Stomach (tissue), 9 donors: ENCODE results near the gene SEC22A. TPM values are rescaled to one million over a fixed set of nuclear protein-coding genes. Genes with fewer than 3 reads are reported as not detected.

ENCODE experiments used
- DNase-seq, 2 donors: peaks; one replicate each; pipeline versions ENCODE4 v3.0.0 to v3.0.0-alpha.2; 2013 to 2019
- H3K27ac ChIP-seq, 5 donors: fragments of 200-600 bp in 4 of 5; sonication (generic) in 4 of 5; one replicate each; pipeline ENCODE4 v1.5.1; 2013 to 2019; ENCODE audit warnings: mild to moderate bottlenecking in 1 of 5, moderate library complexity in 1 of 5
- H3K27me3 ChIP-seq, 3 donors: fragments of 200-600 bp; sonication (generic); one replicate each; pipeline ENCODE4 v1.5.1; 2017 to 2019; ENCODE audit warnings: mixed run types in 1 of 3
- H3K36me3 ChIP-seq, 4 donors: fragments of 200-600 bp; sonication (generic); 1 replicate in 3 of 4; 2 replicates in 1 of 4; pipeline ENCODE4 v1.5.1; 2016 to 2019
- H3K4me1 ChIP-seq, 4 donors: fragments of 200-600 bp; sonication (generic); one replicate each; pipeline ENCODE4 v1.5.1; 2016 to 2019
- H3K4me3 ChIP-seq, 4 donors: fragments of 200-600 bp; sonication (generic) in 3 of 4; one replicate each; pipeline ENCODE4 v1.5.1; 2016 to 2019; ENCODE audit warnings: mild to moderate bottlenecking in 1 of 4
- H3K9me3 ChIP-seq, 4 donors: fragments of 200-600 bp; sonication (generic); one replicate each; pipeline ENCODE4 v1.5.1; 2016 to 2019
- CTCF ChIP-seq, 7 experiments: fragments of 450-650 bp in 4 of 7; fragments of 200-600 bp in 3 of 7; sonication (generic) in 3 of 7; IDR thresholded peaks; one replicate each; pipeline ENCODE4 v1.5.1; 2016 to 2019; ENCODE audit warnings: antibody characterized with exemption in 7 of 7, control low read depth in 2 of 7, mild to moderate bottlenecking in 1 of 7
- EP300 ChIP-seq: sonication (generic); formaldehyde crosslinking; IDR thresholded peaks from one replicate; pipeline ENCODE4 v1.6.1; 2017; ENCODE audit warnings: antibody characterized with exemption
- POLR2A ChIP-seq, 4 donors: fragments of 450-650 bp; IDR thresholded peaks; one replicate each; pipeline ENCODE4 v1.6.1; 2016; ENCODE audit warnings: antibody characterized with exemption in 4 of 4, control low read depth in 2 of 4, mild to moderate bottlenecking in 1 of 4, moderate library complexity in 1 of 4
- POLR2AphosphoS5 ChIP-seq, 3 donors: sonication (generic); formaldehyde crosslinking; IDR thresholded peaks; one replicate each; pipeline ENCODE4 v1.6.1; 2016; ENCODE audit warnings: antibody characterized with exemption in 3 of 3
- WGBS, 5 donors: extraction: QIAGEN DNeasy Blood & Tissue Kit in 3 of 5; methylation state at CpG; one replicate each; pipeline versions ENCODE4 v1.1.5 to v1.1.7; 2013 to 2018; 5-methylcytosine and 5-hydroxymethylcytosine counted together
- intact Hi-C: fragments of 100-400 bp; cut with DNase I; formaldehyde crosslinking; loops from one replicate; pipeline ENCODE4 v1.15.1; 2023; ENCODE audit warnings: low total_unique reads
- polyA plus RNA-seq, 3 donors: library from polyadenylated mRNA; stranded (reverse); fragments of 200-250 nt; gene quantifications; one replicate each; pipeline ENCODE4 v1.2.3, GENCODE V29; 2013
- total RNA-seq, 5 donors: library from RNA; depleted of rRNA; stranded (reverse); fragments of >200 nt; gene quantifications; one replicate each; pipeline versions ENCODE4 v1.1.0 to v1.2.3, GENCODE V29; 2014 to 2016
- donor health status: healthy with polysubstance abuse.
- donor health status: Bipolar disorder and iron deficiency.
- donor health status: healthy.

SEC22A gene
- total and polyA plus RNA-seq, 8 donors: 1.6 to 26.6 (median 6.7) TPM; not detected in 1

DNA sequence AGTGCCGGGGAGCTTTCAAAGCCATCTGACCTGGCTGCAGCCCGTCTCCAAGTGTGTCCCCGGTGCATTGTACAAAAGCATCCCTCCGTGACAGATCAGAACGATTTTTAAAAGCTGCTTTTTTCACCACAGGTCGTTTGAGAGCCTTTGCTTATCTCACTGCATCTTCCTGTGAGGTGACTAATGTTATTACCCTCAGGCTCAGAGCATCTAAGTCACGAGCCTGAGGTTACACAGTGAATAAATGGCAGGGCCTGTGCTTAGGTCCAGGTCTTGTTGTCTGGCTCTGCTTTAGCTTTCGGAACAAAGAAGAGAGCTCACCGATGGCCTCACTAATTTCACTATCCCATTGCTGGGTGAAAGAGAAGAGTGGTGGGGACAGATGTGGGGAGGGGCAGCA is 83.3 kb downstream of the SEC22A start:
- Histone ChIP-seq H3K9me3 (no peaks in the 10 kb centered on the region), H3K4me1 (peaks cover 0 to 2% (median 0%) of the 10 kb centered on the region in 4 donors), H3K4me3 (no peak overlapping the region), H3K36me3 (peaks cover 3 to 94% (median 45%) of the 10 kb centered on the region in 4 donors), H3K27me3 (no peaks in the 10 kb centered on the region), H3K27ac (no peak overlapping the region)
- TF ChIP-seq POLR2AphosphoS5 (IDR thresholded peaks at IDR 0.05) (no peak), EP300 (no peak), POLR2A (IDR thresholded peaks at IDR 0.05) (no peak), CTCF (IDR thresholded peaks at IDR 0.05) (no peak)
- WGBS, 5 donors: 67 to 76% (median 74%) methylated on average over 9 of the region's 9 CpGs
- intact Hi-C loops: no loop called here
- DNase-seq: no peak

DNA sequence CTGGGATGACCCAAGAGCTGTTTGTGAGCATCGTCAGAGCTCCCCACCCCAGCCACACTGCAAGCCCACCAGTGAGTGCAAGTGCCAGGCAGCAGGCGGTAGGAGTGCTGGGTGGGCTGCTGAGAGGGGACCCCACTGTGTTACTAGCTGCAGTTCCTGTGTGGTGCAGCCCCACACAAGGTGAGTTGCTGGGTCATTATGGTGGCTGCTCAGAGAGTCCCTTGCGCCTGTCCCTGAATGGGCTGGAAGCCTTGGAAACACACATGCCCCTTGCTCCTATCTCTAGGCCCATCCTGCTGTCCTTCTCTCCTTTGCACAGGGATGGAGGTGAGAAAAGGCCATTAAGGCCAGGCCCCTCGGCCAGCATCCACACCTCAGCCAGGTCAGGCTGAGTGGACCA is 83.7 kb downstream of the SEC22A start:
- Histone ChIP-seq H3K4me1 (peaks cover 0 to 2% (median 0%) of the 10 kb centered on the region in 4 donors), H3K27me3 (no peaks in the 10 kb centered on the region), H3K27ac (no peak overlapping the region), H3K4me3 (no peak overlapping the region), H3K9me3 (no peaks in the 10 kb centered on the region), H3K36me3 (peaks cover 3 to 95% (median 47%) of the 10 kb centered on the region in 4 donors)
- no peak for TF ChIP-seq POLR2A (IDR thresholded peaks at IDR 0.05)
- TF ChIP-seq CTCF (IDR thresholded peaks at IDR 0.05): no peak
- TF ChIP-seq POLR2AphosphoS5 (IDR thresholded peaks at IDR 0.05): no peak
- no peak for TF ChIP-seq EP300
- intact Hi-C loops: no loop called here
- whole genome bisulfite sequencing, 5 donors: 58 to 100% (median 93%) methylated on average over 2 to 4 of the region's 4 CpGs
- no peak for DNase-seq

DNA sequence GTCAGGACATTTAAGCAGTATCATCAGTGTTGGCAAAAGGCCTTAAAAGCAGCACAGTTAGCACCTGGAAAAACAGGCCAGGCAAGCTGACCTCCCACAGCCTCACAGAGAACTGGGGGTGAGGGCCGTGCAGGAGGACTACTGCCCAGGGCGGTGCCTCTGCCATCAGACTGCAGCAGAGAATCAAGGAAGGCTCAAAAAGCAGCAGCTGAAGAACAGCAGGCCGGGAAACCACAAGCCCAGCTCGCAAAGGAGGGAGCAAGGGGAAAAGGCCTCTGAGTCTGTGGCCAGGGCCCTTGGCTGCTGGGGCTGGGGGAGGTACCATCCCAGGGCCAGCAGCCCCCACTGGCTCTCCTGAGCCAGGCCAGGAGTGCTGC is 84.2 kb downstream of the SEC22A start:
- Histone ChIP-seq H3K4me1 (peaks cover 0 to 2% (median 0%) of the 10 kb centered on the region in 4 donors), H3K4me3 (no peak overlapping the region), H3K27ac (no peak overlapping the region), H3K36me3 (peaks cover 3 to 95% (median 50%) of the 10 kb centered on the region in 4 donors), H3K9me3 (no peaks in the 10 kb centered on the region), H3K27me3 (no peaks in the 10 kb centered on the region)
- intact Hi-C loops: no loop called here
- no peak for DNase-seq
- WGBS, 5 donors: 71 to 79% (median 77%) methylated on average over 3 to 4 of the region's 4 CpGs
- TF ChIP-seq EP300 (no peak), CTCF (IDR thresholded peaks at IDR 0.05) (no peak), POLR2AphosphoS5 (IDR thresholded peaks at IDR 0.05) (no peak), POLR2A (IDR thresholded peaks at IDR 0.05) (no peak)

- Histone ChIP-seq H3K4me3 (no peak overlapping the region), H3K4me1 (peaks cover 0 to 2% (median 0%) of the 10 kb centered on the region in 4 donors), H3K27ac (no peak overlapping the region), H3K36me3 (peaks cover 3 to 95% (median 52%) of the 10 kb centered on the region in 4 donors), H3K9me3 (no peaks in the 10 kb centered on the region), H3K27me3 (no peaks in the 10 kb centered on the region)
- peak in 1 of 2 donors; percentile 79 for DNase-seq
- WGBS, 5 donors: 71 to 81% (median 80%) methylated on average over 15 to 16 of the region's 16 CpGs
- TF ChIP-seq CTCF (IDR thresholded peaks at IDR 0.05) (peak in 1 of 7 experiments; percentile 29), POLR2AphosphoS5 (IDR thresholded peaks at IDR 0.05) (no peak)
- intact Hi-C loops: no loop called here
Observed at GRCh38 chr3:123286308-123287023, 84.7 kb downstream of the SEC22A start.
